Colonic mucosa (tissue), 4 donors: Measurements from ENCODE around the gene LRIG1. TPM values are rescaled to one million over a fixed set of nuclear protein-coding genes. Genes with fewer than 3 reads are reported as not detected.

Source experiments
- DNase-seq: peaks from one replicate; pipeline ENCODE4 v3.0.0-alpha.2; 2020
- H3K27ac ChIP-seq: fragments of 200-600 bp; one replicate; pipeline ENCODE4 v1.8.0; 2021
- H3K27me3 ChIP-seq: fragments of 200-600 bp; one replicate; pipeline ENCODE4 v1.8.0; 2021
- H3K36me3 ChIP-seq: fragments of 200-600 bp; one replicate; pipeline ENCODE4 v1.8.0; 2021
- H3K4me1 ChIP-seq: fragments of 200-600 bp; one replicate; pipeline ENCODE4 v1.8.0; 2021; ENCODE audit warnings: mild to moderate bottlenecking
- H3K4me3 ChIP-seq: fragments of 200-600 bp; one replicate; pipeline ENCODE4 v1.8.0; 2021
- H3K9ac ChIP-seq, 2 donors: one replicate each; pipeline ENCODE4 v1.7.0; 2013; ENCODE audit warnings: control low read depth in 2 of 2, low read depth in 2 of 2, low read length in 2 of 2
- H3K9me3 ChIP-seq: fragments of 200-600 bp; one replicate; pipeline ENCODE4 v1.8.0; 2021
- CTCF ChIP-seq: fragments of 200-600 bp; IDR thresholded peaks from one replicate; pipeline ENCODE4 v1.8.0; 2022; ENCODE audit warnings: antibody characterized with exemption, mild to moderate bottlenecking
- intact Hi-C: fragments of 100-400 bp; cut with DNase I; formaldehyde crosslinking; loops from one replicate; pipeline ENCODE4 v1.14.1; 2022
- total RNA-seq, 2 donors: library from RNA; stranded (reverse); fragmentation: NEBNext Ultra II Directional in 1 of 2; extraction: Animal tissue kit (Norgen Biotek cat#: 25700) in 1 of 2; gene quantifications; one replicate each; pipeline ENCODE4 v1.2.1, GENCODE V29; 2021
- donor health status: healthy.
- donor health status: DM: no; HTN: no; CAD: no.
- donor health status: DM: no; HTN: no; CAD: no.

Gene LRIG1
- total RNA-seq, 2 donors from 2014 or later, result 43.9 to 57.5 TPM

GRCh38 chr3:66434726-66435125 is 66.1 kb downstream of the LRIG1 start:
- no peak for DNase-seq
- Histone ChIP-seq H3K9ac (no peak overlapping the region), H3K4me3 (no peak overlapping the region), H3K27me3 (no peaks in the 10 kb centered on the region), H3K4me1 (no peaks in the 10 kb centered on the region), H3K9me3 (no peaks in the 10 kb centered on the region), H3K36me3 (no peaks in the 10 kb centered on the region), H3K27ac (no peak overlapping the region)
- intact Hi-C loops, result no loop called here
- no peak for TF ChIP-seq CTCF

- Histone ChIP-seq H3K4me3 (no peak overlapping the region), H3K27me3 (no peaks in the 10 kb centered on the region), H3K36me3 (no peaks in the 10 kb centered on the region), H3K4me1 (no peaks in the 10 kb centered on the region), H3K9ac (no peak overlapping the region), H3K27ac (no peak overlapping the region), H3K9me3 (no peaks in the 10 kb centered on the region)
- intact Hi-C loops, result no loop called here
- TF ChIP-seq CTCF, result no peak
- DNase-seq, result no peak
These were observed 67.4 kb downstream of the LRIG1 start for GRCh38 chr3:66433522-66433782.

GRCh38 chr3:66432767-66433521 is 67.9 kb downstream of the LRIG1 start:
- no peak for TF ChIP-seq CTCF
- Histone ChIP-seq H3K27ac (no peak overlapping the region), H3K9ac (no peak overlapping the region), H3K27me3 (no peaks in the 10 kb centered on the region), H3K9me3 (no peaks in the 10 kb centered on the region), H3K4me1 (no peaks in the 10 kb centered on the region), H3K4me3 (no peak overlapping the region), H3K36me3 (no peaks in the 10 kb centered on the region)
- no peak for DNase-seq
- intact Hi-C loops, result no loop called here

- no peaks in the 10 kb centered on the region for H3K9me3 ChIP-seq
- H3K4me1 ChIP-seq, result no peaks in the 10 kb centered on the region
- no peak overlapping the region for H3K27ac ChIP-seq
- intact Hi-C loops, result no loop called here
- DNase-seq, result no peak
- no peaks in the 10 kb centered on the region for H3K27me3 ChIP-seq
- no peak overlapping the region for H3K9ac ChIP-seq
- H3K36me3 ChIP-seq, result no peaks in the 10 kb centered on the region
- TF ChIP-seq CTCF, result no peak
- H3K4me3 ChIP-seq, result no peak overlapping the region
These were observed 68.6 kb downstream of the LRIG1 start for GRCh38 chr3:66432041-66432766.

- Histone ChIP-seq H3K9ac (no peak overlapping the region), H3K27me3 (no peaks in the 10 kb centered on the region), H3K27ac (no peak overlapping the region), H3K36me3 (no peaks in the 10 kb centered on the region), H3K4me3 (no peak overlapping the region), H3K9me3 (no peaks in the 10 kb centered on the region), H3K4me1 (no peaks in the 10 kb centered on the region)
- DNase-seq, result no peak
- no peak for TF ChIP-seq CTCF
- intact Hi-C loops, result no loop called here
These were observed 69.3 kb downstream of the LRIG1 start for GRCh38 chr3:66431494-66431893.
